ENCODE measurements around the gene PTPN5. TPM values are rescaled to one million over a fixed set of nuclear protein-coding genes. Genes with fewer than 3 reads are reported as not detected.

PTPN5 gene
- total RNA-seq, 1 experiment from 2014 or later, result not detected

DNA sequence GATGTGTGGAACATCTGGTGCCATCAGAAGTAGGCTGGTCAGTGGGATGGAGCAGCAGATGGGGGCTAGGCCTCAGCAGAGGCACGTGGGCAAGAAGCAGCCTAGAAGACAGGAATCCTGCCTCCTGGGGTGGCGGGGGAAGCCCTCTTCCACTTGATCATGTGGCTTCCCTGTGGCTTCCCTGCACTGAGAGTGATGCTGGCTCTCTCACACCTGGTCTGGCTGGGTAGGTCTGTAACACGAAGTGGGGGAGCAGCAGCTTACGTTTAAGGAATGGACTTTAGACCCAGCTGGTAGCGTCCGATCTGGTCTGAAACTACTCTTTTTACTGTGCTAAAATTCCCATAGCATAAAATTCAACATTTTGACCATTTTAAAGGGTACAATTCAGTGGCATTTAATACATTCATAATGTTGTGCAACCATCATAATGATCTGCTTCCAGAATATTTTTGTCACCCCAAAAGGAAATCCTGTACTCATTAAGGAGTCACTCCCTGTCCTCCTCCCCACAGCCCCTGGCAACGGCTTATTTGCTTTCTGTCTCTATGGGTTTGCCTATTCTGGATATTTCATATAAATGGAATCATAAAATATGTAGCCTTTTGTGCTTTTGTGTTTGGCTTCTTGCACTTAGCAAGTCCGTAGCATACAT lies 21.7 kb downstream of the PTPN5 start:
- ChIA-PET POLR2A (no interaction called here), CTCF (no interaction called here), RAD21 (ENCODE audit: low non-redundant PET in 1 of 2, low total read pairs in 2 of 2, uncharacterized antibody in 2 of 2, unreplicated experiment in 2 of 2) (no interaction called here)
- Histone ChIP-seq H3K9me2 (ENCODE audit: insufficient read depth) (no peaks in the 10 kb centered on the region), H3K27me3 (ENCODE audit: insufficient read depth, low read length) (no peaks in the 10 kb centered on the region), H4K20me1 (ENCODE audit: insufficient read depth) (no peaks in the 10 kb centered on the region), H3K36me3 (ENCODE audit: control insufficient read depth in 1 of 2, insufficient read depth in 2 of 2, low read length in 2 of 2) (no peaks in the 10 kb centered on the region), H2AFZ (ENCODE audit: low read depth, low read length, poor library complexity, severe bottlenecking) (no peak overlapping the region), H3K4me2 (ENCODE audit: low read length) (no peak overlapping the region), H3K27ac (ENCODE audit: low read depth, low read length) (no peak overlapping the region), H3K4me3 (replicated peaks in 1 of 2; ENCODE audit: low read depth in 1 of 2, low read length in 2 of 2) (no peak overlapping the region), H3K79me2 (ENCODE audit: insufficient read depth, low read length) (no peaks in the 10 kb centered on the region), H3K9ac (ENCODE audit: low read length) (no peak overlapping the region), H3K4me1 (ENCODE audit: control insufficient read depth in 1 of 2, insufficient read depth in 2 of 2, low read length in 2 of 2) (no peaks in the 10 kb centered on the region), H3K9me3 (ENCODE audit: control insufficient read depth in 1 of 2, insufficient read depth in 1 of 2, low read depth in 1 of 2, low read length in 2 of 2) (no peaks in the 10 kb centered on the region)
- intact Hi-C loops (cut with micrococcal nuclease), result no loop called here
- BruUV-seq (replicated peaks), result no TSS peak
- no peak for ATAC-seq
- no peak for DNase-seq (ENCODE audit: low read depth, low spot score)
- TF ChIP-seq POLR2A (IDR thresholded peaks at IDR 0.05; ENCODE audit: borderline replicate concordance, extremely low read depth, insufficient read depth, insufficient read length) (no peak), YY1 (IDR thresholded peaks at IDR 0.05; ENCODE audit: extremely low read depth, insufficient replicate concordance, low read depth, low read length) (no peak), ATF3 (IDR thresholded peaks at IDR 0.05) (no peak), EZH2 (IDR thresholded peaks at IDR 0.05) (no peak), ZNF274 (IDR thresholded peaks at IDR 0.05; ENCODE audit: low read depth, low read length) (no peak), CBX3 (IDR thresholded peaks at IDR 0.05; ENCODE audit: low read depth) (no peak), SIN3A (IDR thresholded peaks at IDR 0.05; ENCODE audit: low read depth) (no peak), CTCF (IDR thresholded peaks at IDR 0.05 in 2 of 3, conservative IDR thresholded peaks at IDR 0.05 in 1 of 3; ENCODE audit: borderline replicate concordance in 1 of 3, insufficient read depth in 1 of 3, low read depth in 2 of 3, low read length in 2 of 3) (no peak), RAD21 (IDR thresholded peaks at IDR 0.05; ENCODE audit: low read depth) (no peak), CEBPB (IDR thresholded peaks at IDR 0.05; ENCODE audit: low read depth) (no peak), FOSL1 (IDR thresholded peaks at IDR 0.05; ENCODE audit: low read depth) (no peak), JUND (IDR thresholded peaks at IDR 0.05) (no peak), TCF7L2 (IDR thresholded peaks at IDR 0.05; ENCODE audit: borderline replicate concordance, extremely low read depth, insufficient read depth, insufficient read length) (no peak), ZBTB33 (IDR thresholded peaks at IDR 0.05; ENCODE audit: extremely low read depth, insufficient replicate concordance, low read length) (no peak), EZH2phosphoT487 (IDR thresholded peaks at IDR 0.05; ENCODE audit: borderline replicate concordance) (no peak), SP1 (IDR thresholded peaks at IDR 0.05; ENCODE audit: low read depth) (no peak), ELF1 (IDR thresholded peaks at IDR 0.05; ENCODE audit: borderline replicate concordance, low read depth) (no peak), REST (IDR thresholded peaks at IDR 0.05; ENCODE audit: low read depth) (no peak), EGR1 (IDR thresholded peaks at IDR 0.05; ENCODE audit: low read depth) (no peak)
- TF ChIP-seq, protein P1, sequence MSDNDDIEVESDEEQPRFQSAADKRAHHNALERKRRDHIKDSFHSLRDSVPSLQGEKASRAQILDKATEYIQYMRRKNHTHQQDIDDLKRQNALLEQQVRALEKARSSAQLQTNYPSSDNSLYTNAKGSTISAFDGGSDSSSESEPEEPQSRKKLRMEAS (IDR thresholded peaks at IDR 0.05), result no peak
